Hepatocyte (in vitro differentiated cells): ENCODE data around the gene AGRN. TPM values are rescaled to one million over a fixed set of nuclear protein-coding genes. Genes with fewer than 3 reads are reported as not detected.

Source experiments
- DNase-seq: peaks from one replicate; pipeline ENCODE4 v3.0.0-alpha.2; 2016; ENCODE audit warnings: low spot score
- H2AFZ ChIP-seq: fragments of 200-600 bp; sonication (generic); 2 replicates; pipeline ENCODE4 v1.6.0; 2016; ENCODE audit warnings: antibody characterized with exemption, mild to moderate bottlenecking
- H3K27ac ChIP-seq: fragments of 200-600 bp; sonication (generic); 2 replicates; pipeline ENCODE4 v1.5.1; 2016; ENCODE audit warnings: mild to moderate bottlenecking
- H3K27me3 ChIP-seq: fragments of 200-600 bp; sonication (generic); 2 replicates; pipeline ENCODE4 v1.6.1; 2016
- H3K36me3 ChIP-seq: fragments of 200-600 bp; sonication (generic); replicated peaks from 2 replicates; pipeline ENCODE4 v1.5.1; 2016; ENCODE audit warnings: low read depth; ENCODE audit not compliant: insufficient read depth
- H3K4me1 ChIP-seq: fragments of 200-600 bp; sonication (generic); 2 replicates; pipeline ENCODE4 v1.5.1; 2016; ENCODE audit warnings: mild to moderate bottlenecking, moderate library complexity; ENCODE audit not compliant: insufficient read depth
- H3K4me2 ChIP-seq: fragments of 200-600 bp; sonication (generic); 2 replicates; pipeline ENCODE4 v1.6.0; 2016
- H3K4me3 ChIP-seq: fragments of 200-600 bp; sonication (generic); 2 replicates; pipeline ENCODE4 v1.5.1; 2016; ENCODE audit warnings: mild to moderate bottlenecking
- H3K79me2 ChIP-seq: fragments of 200-600 bp; sonication (generic); 2 replicates; pipeline ENCODE4 v1.6.0; 2017; ENCODE audit warnings: mild to moderate bottlenecking
- H3K9me2 ChIP-seq: fragments of 200-600 bp; sonication (generic); replicated peaks from 2 replicates; pipeline ENCODE4 v1.6.0; 2017; ENCODE audit warnings: mild to moderate bottlenecking; ENCODE audit not compliant: insufficient read depth
- H3K9me3 ChIP-seq: fragments of 200-600 bp; sonication (generic); 2 replicates; pipeline ENCODE4 v1.5.1; 2016; ENCODE audit warnings: low read depth, mild to moderate bottlenecking
- H4K20me1 ChIP-seq: fragments of 200-600 bp; sonication (generic); 2 replicates; pipeline ENCODE4 v1.6.0; 2016; ENCODE audit warnings: mild to moderate bottlenecking; ENCODE audit not compliant: insufficient read depth, poor library complexity, severe bottlenecking
- CTCF ChIP-seq: fragments of 200-600 bp; sonication (generic); IDR thresholded peaks from 2 replicates; pipeline ENCODE4 v1.5.1; 2016; ENCODE audit warnings: antibody characterized with exemption, mild to moderate bottlenecking; ENCODE audit not compliant: poor library complexity
- EZH2 ChIP-seq: fragments of 200-600 bp; sonication (generic); IDR thresholded peaks from 2 replicates; pipeline ENCODE4 v1.6.1; 2016; ENCODE audit warnings: antibody characterized with exemption, mild to moderate bottlenecking, borderline replicate concordance
- EZH2phosphoT487 ChIP-seq: fragments of 200-600 bp; sonication (generic); IDR thresholded peaks from one replicate; pipeline ENCODE4 v1.6.1; 2018; ENCODE audit warnings: antibody characterized with exemption, mild to moderate bottlenecking, low read depth, moderate library complexity; ENCODE audit not compliant: unreplicated experiment, severe bottlenecking
- WGBS: methylation state at CpG from one replicate; pipeline ENCODE4 v1.1.6; 2016; ENCODE audit warnings: low lambda C conversion rate; ENCODE audit errors: missing lambda C conversion rate; 5-methylcytosine and 5-hydroxymethylcytosine counted together
- polyA plus RNA-seq: library from polyadenylated mRNA; unstranded; fragments of >200 nt; fragmentation: Nextera tagmentation; extraction: Ambion mirVana; gene quantifications from 2 replicates; pipeline ENCODE4 v1.2.1, GENCODE V29; 2016
- total RNA-seq: library from RNA; depleted of rRNA; stranded (reverse); fragments of >200 nt; gene quantifications from 2 replicates; pipeline ENCODE4 v1.2.3, GENCODE V29; 2014

The AGRN gene
- total and polyA plus RNA-seq, 2 experiments from 2014 or later: 53.3 to 81.8 TPM

- no peak for DNase-seq
- H2AFZ ChIP-seq: no peak overlapping the region
- no peaks in the 10 kb centered on the region for H3K79me2 ChIP-seq
- no peaks in the 10 kb centered on the region for H3K27me3 ChIP-seq
- H3K4me2 ChIP-seq: no peak overlapping the region
- H3K9me2 ChIP-seq: no peaks in the 10 kb centered on the region
- no peak for TF ChIP-seq CTCF
- no peak for TF ChIP-seq EZH2phosphoT487
- no peak for TF ChIP-seq EZH2
- H3K4me1 ChIP-seq: no peaks in the 10 kb centered on the region
- H3K4me3 ChIP-seq: no peak overlapping the region
- H3K36me3 ChIP-seq: no peaks in the 10 kb centered on the region
- H3K27ac ChIP-seq: no peak overlapping the region
- WGBS: 96% methylated on average over 21 of the region's 26 CpGs
- H4K20me1 ChIP-seq: no peaks in the 10 kb centered on the region
- H3K9me3 ChIP-seq: no peaks in the 10 kb centered on the region
These were observed 26.8 kb downstream of the AGRN start for GRCh38 chr1:1046767-1047166.

- H3K9me2 ChIP-seq: no peaks in the 10 kb centered on the region
- H3K4me3 ChIP-seq: no peak overlapping the region
- no peak overlapping the region for H3K27ac ChIP-seq
- TF ChIP-seq CTCF (no peak), EZH2phosphoT487 (no peak), EZH2 (no peak)
- no peak overlapping the region for H3K4me2 ChIP-seq
- no peaks in the 10 kb centered on the region for H3K36me3 ChIP-seq
- 95% methylated on average over 19 of the region's 19 CpGs for WGBS
- no peaks in the 10 kb centered on the region for H3K9me3 ChIP-seq
- H4K20me1 ChIP-seq: no peaks in the 10 kb centered on the region
- H2AFZ ChIP-seq: no peak overlapping the region
- H3K79me2 ChIP-seq: no peaks in the 10 kb centered on the region
- no peaks in the 10 kb centered on the region for H3K27me3 ChIP-seq
- no peak for DNase-seq
- no peaks in the 10 kb centered on the region for H3K4me1 ChIP-seq
These were observed 27.5 kb downstream of the AGRN start for GRCh38 chr1:1047407-1047806.

- no peak for DNase-seq
- Histone ChIP-seq H3K4me2 (no peak overlapping the region), H3K4me1 (no peaks in the 10 kb centered on the region), H3K36me3 (no peaks in the 10 kb centered on the region), H3K27me3 (no peaks in the 10 kb centered on the region), H3K9me2 (no peaks in the 10 kb centered on the region), H3K79me2 (no peaks in the 10 kb centered on the region), H3K27ac (no peak overlapping the region), H3K9me3 (no peaks in the 10 kb centered on the region), H3K4me3 (no peak overlapping the region), H2AFZ (no peak overlapping the region), H4K20me1 (no peaks in the 10 kb centered on the region)
- TF ChIP-seq CTCF: no peak
- no peak for TF ChIP-seq EZH2phosphoT487
- TF ChIP-seq EZH2: no peak
- WGBS: 94% methylated on average over 3 of the region's 25 CpGs
These were observed 28.0 kb downstream of the AGRN start for GRCh38 chr1:1047963-1048362.

- Histone ChIP-seq H3K27ac (no peak overlapping the region), H3K4me1 (no peaks in the 10 kb centered on the region), H4K20me1 (no peaks in the 10 kb centered on the region), H3K4me3 (no peak overlapping the region), H3K9me2 (no peaks in the 10 kb centered on the region), H3K79me2 (no peaks in the 10 kb centered on the region), H3K9me3 (no peaks in the 10 kb centered on the region), H3K4me2 (no peak overlapping the region), H3K36me3 (no peaks in the 10 kb centered on the region), H3K27me3 (no peaks in the 10 kb centered on the region), H2AFZ (no peak overlapping the region)
- no peak for DNase-seq
- WGBS: 97% methylated on average over 20 of the region's 28 CpGs
- TF ChIP-seq EZH2phosphoT487: no peak
- no peak for TF ChIP-seq CTCF
- no peak for TF ChIP-seq EZH2
These were observed 28.8 kb downstream of the AGRN start for GRCh38 chr1:1048765-1049164.
